Measurements from ENCODE around the gene TRAF3IP1.
"Not testable (repeated sequence)": the region's sequence is repeated elsewhere in the genome, so short reads cannot be mapped to it uniquely, and the experiment has no call there.

TRAF3IP1 gene

GRCh38 chr2:238310721-238311120 is 9.6 kb upstream of the TRAF3IP1 start:
- not testable (repeated sequence) for DNase-seq

GRCh38 chr2:238313289-238313990 is 6.9 kb upstream of the TRAF3IP1 start:
- DNase-seq, result no peak

- no peak for DNase-seq
Observed at GRCh38 chr2:238313991-238314350, 6.3 kb upstream of the TRAF3IP1 start.

- no peak for DNase-seq
Observed at GRCh38 chr2:238314576-238314975, 5.7 kb upstream of the TRAF3IP1 start.

GRCh38 chr2:238315031-238315595 is 5.2 kb upstream of the TRAF3IP1 start:
- no peak for DNase-seq

GRCh38 chr2:238320648-238321281 is 447 bp downstream of the TRAF3IP1 start:
- DNase-seq, result peak; percentile 23

GRCh38 chr2:238321467-238321866 is 1.1 kb downstream of the TRAF3IP1 start:
- DNase-seq, result no peak

- no peak for DNase-seq
Observed at GRCh38 chr2:238322001-238322411, 1.7 kb downstream of the TRAF3IP1 start.

- DNase-seq, result not testable (repeated sequence)
Observed at GRCh38 chr2:238324248-238324647, 3.9 kb downstream of the TRAF3IP1 start.

- no peak for DNase-seq
Observed at GRCh38 chr2:238325694-238326093, 5.4 kb downstream of the TRAF3IP1 start.

GRCh38 chr2:238326801-238327365 is 6.6 kb downstream of the TRAF3IP1 start:
- DNase-seq, result no peak

GRCh38 chr2:238327751-238328150 is 7.4 kb downstream of the TRAF3IP1 start:
- no peak for DNase-seq

- DNase-seq, result no peak
Observed at GRCh38 chr2:238330391-238330790, 10.1 kb downstream of the TRAF3IP1 start.

GRCh38 chr2:238331916-238332315 is 11.6 kb downstream of the TRAF3IP1 start:
- DNase-seq, result no peak

GRCh38 chr2:238334885-238335284 is 14.6 kb downstream of the TRAF3IP1 start:
- no peak for DNase-seq

- DNase-seq, result not testable (repeated sequence)
Observed at GRCh38 chr2:238335591-238335990, 15.3 kb downstream of the TRAF3IP1 start.

GRCh38 chr2:238336151-238336550 is 15.8 kb downstream of the TRAF3IP1 start:
- no peak for DNase-seq

- no peak for DNase-seq
Observed at GRCh38 chr2:238336793-238337444, 16.6 kb downstream of the TRAF3IP1 start.

- DNase-seq, result no peak
Observed at GRCh38 chr2:238337846-238338245, 17.5 kb downstream of the TRAF3IP1 start.

- no peak for DNase-seq
Observed at GRCh38 chr2:238338710-238339394, 18.5 kb downstream of the TRAF3IP1 start.

- no peak for DNase-seq
Observed at GRCh38 chr2:238339395-238339780, 19.1 kb downstream of the TRAF3IP1 start.

- no peak for DNase-seq
Observed at GRCh38 chr2:238339814-238340213, 19.5 kb downstream of the TRAF3IP1 start.

- DNase-seq, result no peak
Observed at GRCh38 chr2:238341536-238341935, 21.2 kb downstream of the TRAF3IP1 start.

Measured in suppressor macrophage treated with lipopolysaccharide for 4 hours (primary cell).